OCI-LY1 (cell line): ENCODE data around the gene ZNF142.

Experiments used
- CTCF ChIP-seq: fragments of 200-600 bp; sonication (generic), shearing (Covaris generic); IDR thresholded peaks from 2 replicates; pipeline ENCODE4 v1.5.1; 2017; ENCODE audit warnings: mild to moderate bottlenecking, antibody characterized with exemption, low read length, moderate library complexity, mixed read lengths
- EZH2 ChIP-seq: fragments of 200-600 bp; sonication (generic), shearing (Covaris generic); IDR thresholded peaks from 2 replicates; pipeline ENCODE4 v1.8.0; 2017; ENCODE audit warnings: borderline replicate concordance, mixed run types, mild to moderate bottlenecking, antibody characterized with exemption, low read length, moderate library complexity, mixed read lengths

- no peak for TF ChIP-seq CTCF
- no peak for TF ChIP-seq EZH2
Measured at GRCh38 chr2:218698885-218699284, 39.5 kb upstream of the ZNF142 start.
